SU-DHL-6 (cell line): ENCODE results near the gene TMEM170B.

Source experiments
- H2AFZ ChIP-seq: fragments of 200-600 bp; sonication (generic); 2 replicates; pipeline ENCODE4 v1.6.1; 2014; ENCODE audit warnings: low read depth, mild to moderate bottlenecking, moderate library complexity, mixed read lengths, antibody characterized with exemption, low read length; ENCODE audit not compliant: severe bottlenecking
- H3F3A ChIP-seq: fragments of 200-600 bp; shearing (Covaris generic); 2 replicates; pipeline ENCODE4 v1.6.0; 2016; ENCODE audit warnings: antibody characterized with exemption, mild to moderate bottlenecking; ENCODE audit not compliant: insufficient read depth
- H3K27ac ChIP-seq: fragments of 200-600 bp; sonication (generic); 2 replicates; pipeline ENCODE4 v1.5.1; 2016; ENCODE audit warnings: low read depth, mild to moderate bottlenecking, low read length, moderate library complexity, mixed read lengths
- H3K27me3 ChIP-seq: fragments of 200-600 bp; sonication (generic), shearing (Covaris generic); 2 replicates; pipeline ENCODE4 v1.6.0; 2014; ENCODE audit warnings: mild to moderate bottlenecking, low read length
- H3K36me3 ChIP-seq: fragments of 200-600 bp; sonication (generic); 2 replicates; pipeline ENCODE4 v1.6.1; 2014; ENCODE audit warnings: mild to moderate bottlenecking, low read length, mixed read lengths
- H3K4me2 ChIP-seq: fragments of 300-600, 200-600 bp; shearing (Covaris generic), sonication (generic); 2 replicates; pipeline ENCODE4 v1.6.0; 2014; ENCODE audit warnings: low read length, low read depth, mild to moderate bottlenecking; ENCODE audit not compliant: poor library complexity, severe bottlenecking
- H3K4me3 ChIP-seq: fragments of 200-600 bp; sonication (generic); 2 replicates; pipeline ENCODE4 v1.5.1; 2014; ENCODE audit warnings: antibody characterized with exemption, low read length, mild to moderate bottlenecking, mixed read lengths; ENCODE audit not compliant: insufficient read depth, poor library complexity, severe bottlenecking
- H3K79me2 ChIP-seq: fragments of 200-600 bp; sonication (generic); 2 replicates; pipeline ENCODE4 v1.6.1; 2014; ENCODE audit warnings: mild to moderate bottlenecking, low read length, moderate library complexity; ENCODE audit not compliant: insufficient read depth
- H3K9ac ChIP-seq: fragments of 200-600 bp; sonication (generic); 2 replicates; pipeline ENCODE4 v1.7.0; 2014; ENCODE audit warnings: mild to moderate bottlenecking, low read length
- H3K9me2 ChIP-seq: fragments of 200-600 bp; sonication (generic); replicated peaks from 2 replicates; pipeline ENCODE4 v1.6.1; 2014; ENCODE audit warnings: low read length; ENCODE audit not compliant: insufficient read depth
- H3K9me3 ChIP-seq: fragments of 200-600 bp; sonication (generic); 2 replicates; pipeline ENCODE4 v1.6.1; 2014; ENCODE audit warnings: low read length, mixed read lengths; ENCODE audit not compliant: insufficient read depth
- H4K20me1 ChIP-seq: fragments of 200-600 bp; sonication (generic); 2 replicates; pipeline ENCODE4 v1.6.1; 2014; ENCODE audit warnings: low read depth, mild to moderate bottlenecking, antibody characterized with exemption, low read length, moderate library complexity, mixed read lengths
- EZH2phosphoT487 ChIP-seq: fragments of 200-600 bp; sonication (generic), shearing (Covaris generic); conservative IDR thresholded peaks from 2 replicates; pipeline ENCODE4 v1.6.1; 2018; ENCODE audit warnings: mild to moderate bottlenecking, antibody characterized with exemption, low read length, moderate library complexity, mixed read lengths
- TF ChIP-seq, protein P1 (sequence below): fragments of 200-600 bp; sonication (generic); IDR thresholded peaks from one replicate; pipeline ENCODE4 v1.5.1; 2017; ENCODE audit warnings: antibody characterized with exemption, mild to moderate bottlenecking, low read length, moderate library complexity; ENCODE audit not compliant: insufficient read depth, poor library complexity, severe bottlenecking

TMEM170B gene

DNA sequence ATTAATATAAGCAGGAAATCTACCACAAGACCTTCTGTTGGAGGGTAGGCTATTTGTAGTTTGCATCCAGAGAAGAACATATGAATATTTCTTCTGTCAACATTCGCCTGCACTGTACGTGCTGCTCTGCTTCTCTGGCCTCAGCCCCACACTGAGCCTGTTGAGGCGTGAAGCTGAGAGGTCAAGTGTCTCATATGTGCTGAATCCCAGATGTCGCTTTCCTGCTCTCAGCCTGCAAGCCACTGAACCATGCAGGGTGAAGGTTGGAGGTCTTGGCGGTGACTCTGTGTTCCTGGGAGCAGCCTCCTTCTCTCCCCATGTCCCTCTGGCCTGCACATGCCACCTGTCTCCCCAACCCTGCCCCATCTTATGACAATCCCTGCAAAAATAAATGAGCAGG, 83.6 kb downstream of the TMEM170B start:
- H3K4me3 ChIP-seq, result no peak overlapping the region
- H2AFZ ChIP-seq, result no peak overlapping the region
- H3K79me2 ChIP-seq, result no peaks in the 10 kb centered on the region
- H3K9me2 ChIP-seq, result no peaks in the 10 kb centered on the region
- TF ChIP-seq EZH2phosphoT487, result no peak
- TF ChIP-seq, protein P1, sequence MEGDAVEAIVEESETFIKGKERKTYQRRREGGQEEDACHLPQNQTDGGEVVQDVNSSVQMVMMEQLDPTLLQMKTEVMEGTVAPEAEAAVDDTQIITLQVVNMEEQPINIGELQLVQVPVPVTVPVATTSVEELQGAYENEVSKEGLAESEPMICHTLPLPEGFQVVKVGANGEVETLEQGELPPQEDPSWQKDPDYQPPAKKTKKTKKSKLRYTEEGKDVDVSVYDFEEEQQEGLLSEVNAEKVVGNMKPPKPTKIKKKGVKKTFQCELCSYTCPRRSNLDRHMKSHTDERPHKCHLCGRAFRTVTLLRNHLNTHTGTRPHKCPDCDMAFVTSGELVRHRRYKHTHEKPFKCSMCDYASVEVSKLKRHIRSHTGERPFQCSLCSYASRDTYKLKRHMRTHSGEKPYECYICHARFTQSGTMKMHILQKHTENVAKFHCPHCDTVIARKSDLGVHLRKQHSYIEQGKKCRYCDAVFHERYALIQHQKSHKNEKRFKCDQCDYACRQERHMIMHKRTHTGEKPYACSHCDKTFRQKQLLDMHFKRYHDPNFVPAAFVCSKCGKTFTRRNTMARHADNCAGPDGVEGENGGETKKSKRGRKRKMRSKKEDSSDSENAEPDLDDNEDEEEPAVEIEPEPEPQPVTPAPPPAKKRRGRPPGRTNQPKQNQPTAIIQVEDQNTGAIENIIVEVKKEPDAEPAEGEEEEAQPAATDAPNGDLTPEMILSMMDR, result no peak
- H3K27ac ChIP-seq, result no peak overlapping the region
- H3K4me2 ChIP-seq, result no peak overlapping the region
- no peaks in the 10 kb centered on the region for H3K36me3 ChIP-seq
- no peaks in the 10 kb centered on the region for H3K9me3 ChIP-seq
- H4K20me1 ChIP-seq, result no peaks in the 10 kb centered on the region
- H3K27me3 ChIP-seq, result no peaks in the 10 kb centered on the region
- no peaks in the 10 kb centered on the region for H3F3A ChIP-seq
- H3K9ac ChIP-seq, result no peak overlapping the region

DNA sequence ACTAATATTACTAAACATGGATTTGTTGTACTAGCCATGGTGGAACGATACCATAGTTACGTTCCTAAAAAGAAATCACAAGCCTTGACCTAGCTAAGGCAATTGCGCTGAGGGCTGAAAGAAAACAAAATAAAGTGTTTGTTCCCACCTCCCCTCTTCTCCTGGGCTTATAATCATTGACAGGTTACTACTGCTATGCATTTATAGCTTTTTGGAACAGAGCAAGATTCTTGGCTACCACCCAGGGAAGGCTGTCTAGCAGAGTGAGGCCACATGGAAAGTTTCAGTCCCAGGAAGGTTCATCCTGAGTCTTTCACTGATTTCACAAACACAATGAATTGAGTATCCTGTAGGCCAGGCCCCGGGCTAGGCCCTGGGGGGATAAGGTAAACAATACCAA, 84.6 kb downstream of the TMEM170B start:
- Histone ChIP-seq H3K4me2 (no peak overlapping the region), H3K9me2 (no peaks in the 10 kb centered on the region), H3K9me3 (no peaks in the 10 kb centered on the region), H3K36me3 (no peaks in the 10 kb centered on the region), H3F3A (no peaks in the 10 kb centered on the region), H3K79me2 (no peaks in the 10 kb centered on the region), H3K27me3 (no peaks in the 10 kb centered on the region), H3K27ac (no peak overlapping the region), H4K20me1 (no peaks in the 10 kb centered on the region), H2AFZ (no peak overlapping the region), H3K4me3 (no peak overlapping the region), H3K9ac (no peak overlapping the region)
- TF ChIP-seq, protein P1, result no peak
- TF ChIP-seq EZH2phosphoT487, result no peak

DNA sequence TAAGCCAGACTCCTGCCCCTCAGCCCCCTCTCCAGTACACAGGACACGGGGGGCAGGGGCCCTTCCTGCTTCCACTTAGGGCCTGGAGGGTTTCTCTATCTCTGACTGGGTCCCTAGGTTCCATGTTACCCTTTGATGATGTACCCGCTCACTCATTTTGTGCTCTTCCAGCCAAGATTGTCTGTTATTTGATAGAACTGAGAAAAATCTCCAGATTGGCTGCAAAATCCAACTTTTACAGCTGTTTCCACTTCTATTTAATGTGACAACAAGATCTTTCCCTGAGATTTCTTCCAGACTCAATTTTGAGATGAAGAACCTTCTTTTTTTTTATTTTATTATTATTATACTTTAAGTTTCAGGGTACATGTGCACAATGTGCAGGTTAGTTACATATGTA, 85.7 kb downstream of the TMEM170B start:
- no peak overlapping the region for H3K9ac ChIP-seq
- H3F3A ChIP-seq, result no peaks in the 10 kb centered on the region
- H3K27me3 ChIP-seq, result no peaks in the 10 kb centered on the region
- H3K27ac ChIP-seq, result no peak overlapping the region
- H3K9me2 ChIP-seq, result no peaks in the 10 kb centered on the region
- no peaks in the 10 kb centered on the region for H4K20me1 ChIP-seq
- H3K79me2 ChIP-seq, result no peaks in the 10 kb centered on the region
- H3K9me3 ChIP-seq, result no peaks in the 10 kb centered on the region
- H3K4me2 ChIP-seq, result no peak overlapping the region
- no peak overlapping the region for H2AFZ ChIP-seq
- H3K4me3 ChIP-seq, result no peak overlapping the region
- H3K36me3 ChIP-seq, result no peaks in the 10 kb centered on the region
- TF ChIP-seq, protein P1, result no peak
- no peak for TF ChIP-seq EZH2phosphoT487
